H9 (cell line): ENCODE results near the gene UBQLN3. TPM values are rescaled to one million over a fixed set of nuclear protein-coding genes. Genes with fewer than 3 reads are reported as not detected.
A peak's percentile ranks its signal among the peaks of the same experiment; 100 is the strongest.

Experiments used
- DNase-seq: peaks from one replicate; pipeline ENCODE4 v3.0.0-alpha.2; 2017
- H2AFZ ChIP-seq: one replicate; pipeline ENCODE4 v1.6.1; 2013; ENCODE audit warnings: mild to moderate bottlenecking, low read length, control low read depth, moderate library complexity
- H2AK5ac ChIP-seq: 2 replicates; pipeline ENCODE4 v1.6.1; 2013; ENCODE audit warnings: low read length, control low read depth, mixed read lengths; ENCODE audit not compliant: insufficient read length
- H2BK120ac ChIP-seq: one replicate; pipeline ENCODE4 v1.6.1; 2013; ENCODE audit warnings: low read depth, mild to moderate bottlenecking, low read length, control low read depth, inconsistent platforms; ENCODE audit not compliant: poor library complexity, severe bottlenecking
- H2BK12ac ChIP-seq: 2 replicates; pipeline ENCODE4 v1.6.1; 2013; ENCODE audit warnings: low read length, control low read depth, mixed read lengths, low read depth; ENCODE audit not compliant: insufficient read length
- H2BK15ac ChIP-seq: 2 replicates; pipeline ENCODE4 v1.6.1; 2013; ENCODE audit warnings: low read depth, low read length, control low read depth
- H2BK20ac ChIP-seq: one replicate; pipeline ENCODE4 v1.6.1; 2013; ENCODE audit warnings: low read depth, mild to moderate bottlenecking, low read length, control low read depth, inconsistent platforms; ENCODE audit not compliant: poor library complexity, severe bottlenecking
- H2BK5ac ChIP-seq: 2 replicates; pipeline ENCODE4 v1.6.1; 2013; ENCODE audit warnings: low read length, control low read depth, mixed read lengths; ENCODE audit not compliant: insufficient read length
- H3K14ac ChIP-seq: 2 replicates; pipeline ENCODE4 v1.6.1; 2013; ENCODE audit warnings: low read length, control low read depth; ENCODE audit not compliant: insufficient read depth
- H3K18ac ChIP-seq: 2 replicates; pipeline ENCODE4 v1.6.1; 2013; ENCODE audit warnings: low read depth, mild to moderate bottlenecking, mixed read lengths, low read length, control low read depth; ENCODE audit not compliant: insufficient read length
- H3K23ac ChIP-seq: 2 replicates; pipeline ENCODE4 v1.6.1; 2013; ENCODE audit warnings: low read length, control low read depth, mixed read lengths, low read depth; ENCODE audit not compliant: insufficient read length
- H3K23me2 ChIP-seq: 2 replicates; pipeline ENCODE4 v1.6.1; 2013; ENCODE audit warnings: low read depth, mild to moderate bottlenecking, mixed read lengths, low read length, control low read depth; ENCODE audit not compliant: insufficient read length, poor library complexity, severe bottlenecking
- H3K27ac ChIP-seq: 2 replicates; pipeline ENCODE4 v1.5.1; 2013; ENCODE audit warnings: low read length, control low read depth, mixed read lengths, low read depth; ENCODE audit not compliant: insufficient read length
- H3K27me3 ChIP-seq: 2 replicates; pipeline ENCODE4 v1.6.1; 2013; ENCODE audit warnings: low read length, control low read depth, inconsistent platforms; ENCODE audit not compliant: insufficient read depth
- H3K4ac ChIP-seq: 2 replicates; pipeline ENCODE4 v1.6.1; 2013; ENCODE audit warnings: low read depth, mild to moderate bottlenecking, control low read depth, inconsistent platforms, low read length, moderate library complexity
- H3K4me1 ChIP-seq: 2 replicates; pipeline ENCODE4 v1.6.1; 2013; ENCODE audit warnings: low read length, control low read depth, inconsistent platforms; ENCODE audit not compliant: insufficient read depth
- H3K4me2 ChIP-seq: 2 replicates; pipeline ENCODE4 v1.6.1; 2013; ENCODE audit warnings: low read length, control low read depth, mixed read lengths; ENCODE audit not compliant: insufficient read length, insufficient read depth
- H3K56ac ChIP-seq: 2 replicates; pipeline ENCODE4 v1.6.1; 2013; ENCODE audit warnings: low read depth, mild to moderate bottlenecking, mixed read lengths, low read length, control low read depth; ENCODE audit not compliant: insufficient read length
- H3K79me1 ChIP-seq: 2 replicates; pipeline ENCODE4 v1.6.1; 2013; ENCODE audit warnings: low read depth, mild to moderate bottlenecking, moderate library complexity, low read length, control low read depth, inconsistent platforms; ENCODE audit not compliant: insufficient read depth, poor library complexity, severe bottlenecking
- H3K79me2 ChIP-seq: 2 replicates; pipeline ENCODE4 v1.6.1; 2013; ENCODE audit warnings: low read length, control low read depth, inconsistent platforms; ENCODE audit not compliant: insufficient read depth
- H3K9ac ChIP-seq: 2 replicates; pipeline ENCODE4 v1.6.1; 2013; ENCODE audit warnings: low read length, control low read depth, mixed read lengths; ENCODE audit not compliant: insufficient read length; ENCODE audit errors: extremely low read depth
- H3K9me3 ChIP-seq: one replicate; pipeline ENCODE4 v1.6.1; 2013; ENCODE audit warnings: low read depth, low read length, inconsistent platforms; ENCODE audit not compliant: control insufficient read depth
- H3T11ph ChIP-seq: one replicate; pipeline ENCODE4 v1.6.1; 2013; ENCODE audit warnings: mild to moderate bottlenecking, low read length, control low read depth, inconsistent platforms
- H4K20me1 ChIP-seq: one replicate; pipeline ENCODE4 v1.6.1; 2013; ENCODE audit not compliant: control insufficient read depth, insufficient read length, insufficient read depth
- H4K5ac ChIP-seq: 2 replicates; pipeline ENCODE4 v1.6.1; 2013; ENCODE audit warnings: low read depth, mild to moderate bottlenecking, mixed read lengths, low read length, control low read depth; ENCODE audit not compliant: insufficient read length
- H4K8ac ChIP-seq: replicated peaks from 2 replicates; pipeline ENCODE4 v1.6.1; 2013; ENCODE audit warnings: low read length, control low read depth, mixed read lengths, low read depth; ENCODE audit not compliant: insufficient read length
- H4K91ac ChIP-seq: 2 replicates; pipeline ENCODE4 v1.6.1; 2013; ENCODE audit warnings: low read depth, mild to moderate bottlenecking, moderate library complexity, mixed read lengths, low read length, control low read depth; ENCODE audit not compliant: insufficient read length
- H3K27ac Mint-ChIP-seq, 3 experiments: 2 replicates in 2 of 3; 3 replicates in 1 of 3; pipeline ENCODE4 v1.8.0; 2020 to 2021; ENCODE audit warnings: mixed read lengths in 3 of 3, mild to moderate bottlenecking in 1 of 3, moderate library complexity in 1 of 3
- H3K27me3 Mint-ChIP-seq: 2 replicates; pipeline ENCODE4 v1.8.0; 2021; ENCODE audit warnings: low read depth, mild to moderate bottlenecking, moderate library complexity, mixed read lengths
- H3K36me3 Mint-ChIP-seq, 3 experiments: 2 replicates in 2 of 3; 3 replicates in 1 of 3; pipeline ENCODE4 v1.8.0; 2020 to 2021; ENCODE audit warnings: low read depth in 3 of 3, mixed read lengths in 3 of 3; ENCODE audit not compliant: insufficient read depth in 1 of 3
- H3K4me1 Mint-ChIP-seq, 2 experiments: 2 replicates each; pipeline ENCODE4 v1.8.0; 2020; ENCODE audit warnings: mixed read lengths in 2 of 2
- H3K4me3 Mint-ChIP-seq, 2 experiments: 2 replicates in 1 of 2; 3 replicates in 1 of 2; pipeline ENCODE4 v1.8.0; 2020 to 2021; ENCODE audit warnings: mild to moderate bottlenecking in 2 of 2, mixed read lengths in 2 of 2, moderate library complexity in 1 of 2
- H3K9me3 Mint-ChIP-seq, 2 experiments: 2 replicates in 1 of 2; 3 replicates in 1 of 2; pipeline ENCODE4 v1.8.0; 2020; ENCODE audit warnings: mild to moderate bottlenecking in 2 of 2, mixed read lengths in 2 of 2, moderate library complexity in 1 of 2
- CTCF ChIP-seq: fragments of 200-600 bp; sonication (generic); conservative IDR thresholded peaks from 3 replicates; pipeline ENCODE4 v1.8.0; 2021; ENCODE audit warnings: antibody characterized with exemption, mild to moderate bottlenecking
- WGBS: extraction: QIAGEN DNeasy Blood & Tissue Kit; methylation state at CpG from one replicate; pipeline ENCODE4 v1.1.7; 2013; ENCODE audit warnings: missing lambda C conversion rate, low lambda C conversion rate, mixed read lengths; ENCODE audit not compliant: insufficient read length; ENCODE audit errors: extremely low coverage; 5-methylcytosine and 5-hydroxymethylcytosine counted together
- long read RNA-seq: library from polyadenylated mRNA; unstranded; transcript quantifications from one replicate; pipeline ENCODE4 v2.0.0, GENCODE V29; 2020
- total RNA-seq: library from RNA; stranded (reverse); gene quantifications from 2 replicates; pipeline ENCODE4 v1.2.1, GENCODE V29; 2021

UBQLN3 gene
- not detected in 2 replicates for total RNA-seq
- long read RNA-seq: 0 reads

GRCh38 chr11:5509803-5510202, at the start of gene UBQLN3:
Gene UBQLN3, minus strand, starts transcription at chr11:5509957. Its CDS starts 399 bp downstream, at chr11:5509558.
- peaks cover 0 to 7% of the 10 kb centered on the region in 2 experiments; a peak in 1 of 4 replicates for H3K4me1 Mint-ChIP-seq
- no peak within 1 kb of the TSS for H3K27ac ChIP-seq
- no peak within 1 kb of the TSS for H3K4me3 Mint-ChIP-seq
- H2BK120ac ChIP-seq: no peak within 1 kb of the TSS
- H3K79me2 ChIP-seq: no peaks in the 10 kb centered on the region
- no peak within 1 kb of the TSS for H3K9ac ChIP-seq
- no peak within 1 kb of the TSS for H3K56ac ChIP-seq
- no peaks in the 10 kb centered on the region for H3K27me3 Mint-ChIP-seq
- no peaks in the 10 kb centered on the region for H3K79me1 ChIP-seq
- no peaks in the 10 kb centered on the region for H3K23me2 ChIP-seq
- H2BK5ac ChIP-seq: no peak within 1 kb of the TSS
- H4K91ac ChIP-seq: no peak within 1 kb of the TSS
- TF ChIP-seq CTCF: no peak
- no peaks in the 10 kb centered on the region for H3K9me3 Mint-ChIP-seq
- H3K14ac ChIP-seq: no peak within 1 kb of the TSS
- H4K5ac ChIP-seq: no peak within 1 kb of the TSS
- H3K9me3 ChIP-seq: no peaks in the 10 kb centered on the region
- peak within 1 kb of the TSS in 2 of 3 experiments; percentile 40 to 50; a peak in 5 of 7 replicates for H3K27ac Mint-ChIP-seq
- H2BK15ac ChIP-seq: no peak within 1 kb of the TSS
- no peak for DNase-seq
- H4K20me1 ChIP-seq: no peaks in the 10 kb centered on the region
- H3K4me1 ChIP-seq: no peaks in the 10 kb centered on the region
- H2AK5ac ChIP-seq: no peak within 1 kb of the TSS
- no peak within 1 kb of the TSS for H3K4me2 ChIP-seq
- no peak within 1 kb of the TSS for H3K23ac ChIP-seq
- H3K36me3 Mint-ChIP-seq: no peaks in the 10 kb centered on the region
- H3T11ph ChIP-seq: no peak within 1 kb of the TSS
- no peak within 1 kb of the TSS for H3K4ac ChIP-seq
- no peak within 1 kb of the TSS for H2AFZ ChIP-seq
- no peak within 1 kb of the TSS for H2BK20ac ChIP-seq
- no peaks in the 10 kb centered on the region for H3K27me3 ChIP-seq
- no peak within 1 kb of the TSS for H3K18ac ChIP-seq
- no peak within 1 kb of the TSS for H2BK12ac ChIP-seq
- no CpG with 5 or more reads among the region's 4 CpGs for WGBS
- H4K8ac ChIP-seq: no peak within 1 kb of the TSS
